PC-9 (cell line): Measurements from ENCODE around the gene HPD. TPM values are rescaled to one million over a fixed set of nuclear protein-coding genes. Genes with fewer than 3 reads are reported as not detected.

Experiments used
- Bru-seq: library from RNA; stranded (reverse); fragments of 400-500 nt; gene quantifications from one replicate; lab custom pipeline; 2021; lab: Mats Ljungman, UMichigan
- BruChase-seq, 2 experiments: library from RNA; stranded (reverse); fragments of 400-500 nt; gene quantifications; one replicate each; lab custom pipeline; 2021; lab: Mats Ljungman, UMichigan
- BruUV-seq: library from RNA; stranded (reverse); fragments of 400-500 nt; replicated peaks from 2 replicates; lab custom pipeline; 2021; lab: Mats Ljungman, UMichigan
- CTCF ChIA-PET: fragments of 300-600 bp; sonication (Branson Sonifier 250); formaldehyde crosslinking; loops from one replicate; lab custom pipeline; 2022; ENCODE audit warnings: antibody characterized with exemption; lab: Charles Lee
- POLR2A ChIA-PET: fragments of 300-600 bp; sonication (Branson Sonifier 250); formaldehyde crosslinking; loops from one replicate; lab custom pipeline; 2022; ENCODE audit warnings: antibody characterized with exemption; ENCODE audit not compliant: unreplicated experiment; lab: Charles Lee
- DNase-seq, 2 experiments: peaks; one replicate each; pipeline versions ENCODE4 v3.0.0 to v3.0.0-alpha.2; 2015 to 2022; ENCODE audit warnings: mixed read lengths in 1 of 2
- H2AFZ ChIP-seq: fragments of 200-600 bp; sonication (generic); 2 replicates; pipeline ENCODE4 v1.8.1; 2017; ENCODE audit warnings: antibody characterized with exemption
- H3F3A ChIP-seq: fragments of 200-600 bp; sonication (generic); 2 replicates; pipeline ENCODE4 v1.8.1; 2017; ENCODE audit warnings: antibody characterized with exemption, mild to moderate bottlenecking, low read depth; ENCODE audit not compliant: insufficient read depth
- H3K27ac ChIP-seq: fragments of 200-600 bp; sonication (generic); 2 replicates; pipeline ENCODE4 v1.6.1; 2016; ENCODE audit warnings: mixed run types
- H3K27me3 ChIP-seq: fragments of 200-600 bp; sonication (generic); 2 replicates; pipeline ENCODE4 v1.6.1; 2016; ENCODE audit warnings: low read depth, mixed run types; ENCODE audit not compliant: insufficient read depth
- H3K36me3 ChIP-seq: fragments of 200-600 bp; sonication (generic); 2 replicates; pipeline ENCODE4 v1.6.1; 2016; ENCODE audit warnings: low read depth, mixed run types
- H3K4me1 ChIP-seq: fragments of 200-600 bp; sonication (generic); replicated peaks from 2 replicates; pipeline ENCODE4 v1.6.1; 2016; ENCODE audit warnings: mixed run types; ENCODE audit not compliant: insufficient read depth
- H3K4me2 ChIP-seq: fragments of 200-600 bp; sonication (generic); 2 replicates; pipeline ENCODE4 v1.6.1; 2017; ENCODE audit warnings: mixed run types
- H3K4me3 ChIP-seq: fragments of 200-600 bp; sonication (generic); 2 replicates; pipeline ENCODE4 v1.6.1; 2016; ENCODE audit warnings: mixed run types
- H3K79me2 ChIP-seq: fragments of 200-600 bp; sonication (generic); 2 replicates; pipeline ENCODE4 v1.6.1; 2017; ENCODE audit warnings: low read depth, mixed run types
- H3K9me2 ChIP-seq: fragments of 200-600 bp; sonication (generic); 2 replicates; pipeline ENCODE4 v1.8.1; 2017; ENCODE audit warnings: mild to moderate bottlenecking; ENCODE audit not compliant: insufficient read depth
- H3K9me3 ChIP-seq: fragments of 200-600 bp; sonication (generic); 2 replicates; pipeline ENCODE4 v1.8.1; 2016; ENCODE audit warnings: low read depth; ENCODE audit not compliant: insufficient read depth
- H4K20me1 ChIP-seq: fragments of 200-600 bp; sonication (generic); 2 replicates; pipeline ENCODE4 v1.8.1; 2017; ENCODE audit not compliant: insufficient read depth
- CTCF ChIP-seq: fragments of 200-600 bp; sonication (generic); conservative IDR thresholded peaks from 2 replicates; pipeline ENCODE4 v1.6.1; 2017; ENCODE audit warnings: mixed run types, antibody characterized with exemption, mild to moderate bottlenecking, moderate library complexity
- EZH2 ChIP-seq: fragments of 200-600 bp; sonication (generic); IDR thresholded peaks from 2 replicates; pipeline ENCODE4 v1.8.0; 2017; ENCODE audit warnings: antibody characterized with exemption, low read depth
- intact Hi-C: fragments of 100-400 bp; cut with micrococcal nuclease; formaldehyde crosslinking; loops from one replicate; pipeline ENCODE4 v1.10.0; 2022; ENCODE audit not compliant: unreplicated experiment
- long read RNA-seq: library from polyadenylated mRNA; stranded (forward); transcript quantifications from one replicate; pipeline ENCODE4 v2.0.0, GENCODE V29; 2022
- total RNA-seq: library from RNA; stranded (reverse); gene quantifications from 2 replicates; pipeline ENCODE4 v1.2.3, GENCODE V29; 2021

The HPD gene
- total RNA-seq (0.35 and 0.92 TPM in 2 replicates), Bru-seq, nascent RNA (percentile 8 among the genes with signal in this experiment), BruChase-seq, experiment 1, labeled RNA remaining after a 2-hour chase (percentile 9 among the genes with signal in this experiment), BruChase-seq, experiment 2, labeled RNA remaining after a 6-hour chase (percentile 14 among the genes with signal in this experiment)
- long read RNA-seq, partial matches to known transcripts, result 1 of 3 reads
- long read RNA-seq, other reads (novel, unspliced or antisense), result 1 of 3 reads

GRCh38 chr12:121858662-121859572, at the start of gene HPD:
TSS of gene HPD (minus strand) at chr12:121858859. CDS start at chr12:121858823, 36 bp downstream.
- Histone ChIP-seq H3K36me3 (no peaks in the 10 kb centered on the region), H3K9me2 (no peaks in the 10 kb centered on the region), H3F3A (no peaks in the 10 kb centered on the region), H2AFZ (no peak within 1 kb of the TSS), H3K4me1 (no peaks in the 10 kb centered on the region), H3K27me3 (no peaks in the 10 kb centered on the region), H4K20me1 (no peaks in the 10 kb centered on the region), H3K79me2 (no peaks in the 10 kb centered on the region), H3K27ac (no peak within 1 kb of the TSS), H3K9me3 (no peaks in the 10 kb centered on the region), H3K4me3 (no peak within 1 kb of the TSS), H3K4me2 (no peak within 1 kb of the TSS)
- no TSS peak for BruUV-seq
- ChIA-PET POLR2A (no interaction called here), CTCF (interaction anchor here (0.7 kb wide), 1 partner anchor 12 kb away, joined by 3 read pairs; no protein-coding TSS in a partner anchor)
- peak; percentile 40 to 55 for DNase-seq
- intact Hi-C loops, result no loop called here
- TF ChIP-seq EZH2 (no peak), CTCF (no peak)

GRCh38 chr12:121905746-121906145, 47.1 kb upstream of the HPD start:
- H3K4me3 ChIP-seq, result no peak overlapping the region
- peaks cover 10% of the 10 kb centered on the region for H3K36me3 ChIP-seq
- intact Hi-C loops, result no loop called here
- H3K4me1 ChIP-seq, result no peaks in the 10 kb centered on the region
- no peak overlapping the region for H3K27ac ChIP-seq
- no TSS peak for BruUV-seq
- TF ChIP-seq EZH2, result no peak
- no peak for TF ChIP-seq CTCF
- DNase-seq, result no peak
- no peaks in the 10 kb centered on the region for H3K79me2 ChIP-seq
- no peaks in the 10 kb centered on the region for H3K9me2 ChIP-seq
- no peaks in the 10 kb centered on the region for H4K20me1 ChIP-seq
- no peaks in the 10 kb centered on the region for H3F3A ChIP-seq
- no peak overlapping the region for H2AFZ ChIP-seq
- ChIA-PET POLR2A (no interaction called here), CTCF (no interaction called here)
- H3K27me3 ChIP-seq, result no peaks in the 10 kb centered on the region
- H3K4me2 ChIP-seq, result no peak overlapping the region
- H3K9me3 ChIP-seq, result no peaks in the 10 kb centered on the region

GRCh38 chr12:121903202-121903601, 44.5 kb upstream of the HPD start:
- TF ChIP-seq CTCF (no peak), EZH2 (no peak)
- CTCF ChIA-PET, result no interaction called here
- no peaks in the 10 kb centered on the region for H3K9me2 ChIP-seq

More at GRCh38 chr12:121903202-121903601, 44.5 kb upstream of the HPD start:
- Histone ChIP-seq H4K20me1 (no peaks in the 10 kb centered on the region), H3F3A (no peaks in the 10 kb centered on the region), H3K4me2 (no peak overlapping the region), H3K27me3 (no peaks in the 10 kb centered on the region), H3K9me3 (no peaks in the 10 kb centered on the region), H3K36me3 (peaks cover 11% of the 10 kb centered on the region), H2AFZ (no peak overlapping the region), H3K79me2 (no peaks in the 10 kb centered on the region), H3K4me3 (no peak overlapping the region), H3K27ac (no peak overlapping the region), H3K4me1 (no peaks in the 10 kb centered on the region)
- POLR2A ChIA-PET, result no interaction called here
- no TSS peak for BruUV-seq
- no peak for DNase-seq
- intact Hi-C loops, result no loop called here
